ENCODE measurements around the gene SCUBE3.

- TF ChIP-seq CTCF (IDR thresholded peaks at IDR 0.05; ENCODE audit: low read length): no peak
- no peak for TF ChIP-seq EZH2 (IDR thresholded peaks at IDR 0.05; ENCODE audit: borderline replicate concordance, low read length)
Observed at GRCh38 chr6:35199866-35200265, 13.9 kb upstream of the SCUBE3 start.
